ENCODE measurements around the gene ARHGAP21.

Gene ARHGAP21

DNA sequence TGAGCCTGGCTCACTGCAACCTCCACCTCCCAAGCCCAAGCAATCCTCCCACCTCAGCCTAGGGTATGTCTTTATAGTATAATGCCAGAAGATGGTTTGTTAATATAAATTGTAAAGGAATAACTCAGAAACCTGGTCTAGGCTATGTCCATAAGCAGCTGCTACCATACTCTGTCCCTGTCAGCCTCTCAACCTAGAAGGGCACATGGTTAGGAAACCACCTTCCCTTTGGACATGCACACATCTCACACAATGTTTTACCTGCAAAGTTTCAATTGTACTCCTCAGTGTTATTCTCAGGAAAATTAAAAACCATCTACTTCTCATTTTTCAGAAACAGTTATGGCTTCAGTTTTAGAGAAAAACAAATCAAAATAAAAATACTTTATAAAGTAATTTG lies 40.1 kb downstream of the ARHGAP21 start:
- Histone ChIP-seq H3K9me3 (replicated peaks; ENCODE audit: insufficient read depth, low read length) (no peaks in the 10 kb centered on the region), H3K4me1 (ENCODE audit: low read length) (no peaks in the 10 kb centered on the region), H4K20me1 (ENCODE audit: insufficient read depth, low read length) (no peaks in the 10 kb centered on the region), H3K79me2 (ENCODE audit: low read length) (peaks cover 40% of the 10 kb centered on the region), H2AFZ (ENCODE audit: low read length) (no peak overlapping the region), H3K27me3 (replicated peaks; ENCODE audit: insufficient read depth, low read length) (no peaks in the 10 kb centered on the region), H3F3A (ENCODE audit: insufficient read depth, low read length) (no peaks in the 10 kb centered on the region), H3K9ac (ENCODE audit: low read length) (no peak overlapping the region), H3K4me2 (ENCODE audit: low read depth, low read length) (no peak overlapping the region), H3K36me3 (replicated peaks; ENCODE audit: insufficient read depth, low read length) (no peaks in the 10 kb centered on the region), H3K27ac (ENCODE audit: low read length) (no peak overlapping the region), H3K9me2 (replicated peaks; ENCODE audit: insufficient read depth, low read length) (no peaks in the 10 kb centered on the region), H3K4me3 (ENCODE audit: low read length) (no peak overlapping the region)
- DNase-seq, result no peak
- TF ChIP-seq EZH2 (optimal IDR thresholded peaks at IDR 0.05; ENCODE audit: low read depth, low read length) (no peak), EZH2phosphoT487 (IDR thresholded peaks at IDR 0.05; ENCODE audit: low read length) (no peak)
- TF ChIP-seq, protein P1, sequence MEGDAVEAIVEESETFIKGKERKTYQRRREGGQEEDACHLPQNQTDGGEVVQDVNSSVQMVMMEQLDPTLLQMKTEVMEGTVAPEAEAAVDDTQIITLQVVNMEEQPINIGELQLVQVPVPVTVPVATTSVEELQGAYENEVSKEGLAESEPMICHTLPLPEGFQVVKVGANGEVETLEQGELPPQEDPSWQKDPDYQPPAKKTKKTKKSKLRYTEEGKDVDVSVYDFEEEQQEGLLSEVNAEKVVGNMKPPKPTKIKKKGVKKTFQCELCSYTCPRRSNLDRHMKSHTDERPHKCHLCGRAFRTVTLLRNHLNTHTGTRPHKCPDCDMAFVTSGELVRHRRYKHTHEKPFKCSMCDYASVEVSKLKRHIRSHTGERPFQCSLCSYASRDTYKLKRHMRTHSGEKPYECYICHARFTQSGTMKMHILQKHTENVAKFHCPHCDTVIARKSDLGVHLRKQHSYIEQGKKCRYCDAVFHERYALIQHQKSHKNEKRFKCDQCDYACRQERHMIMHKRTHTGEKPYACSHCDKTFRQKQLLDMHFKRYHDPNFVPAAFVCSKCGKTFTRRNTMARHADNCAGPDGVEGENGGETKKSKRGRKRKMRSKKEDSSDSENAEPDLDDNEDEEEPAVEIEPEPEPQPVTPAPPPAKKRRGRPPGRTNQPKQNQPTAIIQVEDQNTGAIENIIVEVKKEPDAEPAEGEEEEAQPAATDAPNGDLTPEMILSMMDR (IDR thresholded peaks at IDR 0.05; ENCODE audit: low read length), result no peak

DNA sequence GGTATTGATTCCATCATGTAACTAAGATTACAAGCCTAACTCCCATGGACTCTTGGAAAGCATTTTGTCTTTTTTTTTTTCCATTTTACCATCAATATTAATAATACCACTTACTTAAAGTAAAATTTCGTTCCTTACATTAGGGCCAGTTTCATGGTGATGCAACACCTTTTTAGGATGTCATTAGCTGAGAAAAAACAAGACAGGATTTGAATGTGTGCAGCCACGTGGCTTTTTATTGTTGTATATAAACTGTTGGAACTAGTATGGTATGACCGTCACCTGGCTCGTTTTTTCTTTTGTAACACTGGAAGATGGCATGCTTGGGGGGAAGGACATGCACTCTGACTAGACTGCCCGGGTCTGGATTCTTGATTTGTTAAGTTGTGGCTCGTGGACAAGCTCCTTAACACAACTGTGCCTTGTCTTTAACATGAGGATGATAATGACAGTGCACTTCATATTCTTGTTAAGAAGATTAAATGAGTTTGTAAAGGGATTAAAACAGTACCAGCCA lies 42.1 kb downstream of the ARHGAP21 start:
- no peaks in the 10 kb centered on the region for H3K36me3 ChIP-seq (replicated peaks; ENCODE audit: insufficient read depth, low read length)
- TF ChIP-seq EZH2 (optimal IDR thresholded peaks at IDR 0.05; ENCODE audit: low read depth, low read length) (no peak), EZH2phosphoT487 (IDR thresholded peaks at IDR 0.05; ENCODE audit: low read length) (no peak)
- TF ChIP-seq, protein P1 (IDR thresholded peaks at IDR 0.05; ENCODE audit: low read length), result no peak

DNA sequence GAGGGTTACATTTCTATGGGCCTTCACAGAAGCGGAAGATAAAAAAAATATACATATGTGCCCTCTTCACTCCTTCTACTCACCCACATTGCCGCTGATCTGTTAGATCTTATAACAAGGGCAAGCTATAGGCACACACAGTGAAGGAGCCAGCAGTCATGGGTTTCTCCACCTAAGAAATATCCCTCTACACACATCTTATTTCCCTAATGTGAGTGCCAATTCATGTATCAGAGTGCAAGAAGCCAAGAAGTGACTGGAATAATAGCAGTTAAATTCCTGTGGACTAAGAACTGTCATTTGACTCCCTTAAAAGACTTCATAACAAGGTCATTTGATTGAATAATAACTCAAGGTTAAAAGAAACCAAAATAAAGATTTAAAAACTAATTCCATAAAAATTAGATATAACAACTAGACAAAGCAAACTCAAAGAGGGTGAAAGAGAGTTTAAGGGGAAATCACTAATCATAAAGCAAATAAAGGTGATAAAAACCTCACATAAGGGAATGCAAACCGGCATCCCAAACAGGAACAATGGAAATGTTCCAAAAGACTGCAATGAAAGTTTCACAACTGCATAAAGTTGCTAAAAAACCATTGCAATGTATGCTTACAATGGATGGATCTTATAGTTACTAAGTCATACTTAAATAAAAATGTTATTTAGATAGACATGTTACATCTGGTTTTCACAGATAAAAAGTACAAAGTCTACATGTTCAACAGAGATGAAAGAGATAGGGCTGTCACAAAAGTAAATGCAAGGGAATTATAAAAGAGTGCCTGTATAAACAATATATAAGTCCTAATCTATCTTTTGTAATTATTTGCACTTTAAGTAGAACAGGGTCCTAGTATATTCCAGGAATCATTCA lies 42.8 kb downstream of the ARHGAP21 start:
- Histone ChIP-seq H3K9ac (ENCODE audit: low read length) (no peak overlapping the region), H3K79me2 (ENCODE audit: low read length) (peaks cover 27% of the 10 kb centered on the region), H3F3A (ENCODE audit: insufficient read depth, low read length) (no peaks in the 10 kb centered on the region), H3K9me2 (replicated peaks; ENCODE audit: insufficient read depth, low read length) (no peaks in the 10 kb centered on the region), H4K20me1 (ENCODE audit: insufficient read depth, low read length) (no peaks in the 10 kb centered on the region), H2AFZ (ENCODE audit: low read length) (no peak overlapping the region), H3K4me3 (ENCODE audit: low read length) (no peak overlapping the region), H3K27me3 (replicated peaks; ENCODE audit: insufficient read depth, low read length) (no peaks in the 10 kb centered on the region), H3K4me2 (ENCODE audit: low read depth, low read length) (no peak overlapping the region), H3K27ac (ENCODE audit: low read length) (no peak overlapping the region), H3K4me1 (ENCODE audit: low read length) (no peaks in the 10 kb centered on the region), H3K9me3 (replicated peaks; ENCODE audit: insufficient read depth, low read length) (no peaks in the 10 kb centered on the region), H3K36me3 (replicated peaks; ENCODE audit: insufficient read depth, low read length) (no peaks in the 10 kb centered on the region)
- TF ChIP-seq EZH2 (optimal IDR thresholded peaks at IDR 0.05; ENCODE audit: low read depth, low read length) (no peak), EZH2phosphoT487 (IDR thresholded peaks at IDR 0.05; ENCODE audit: low read length) (no peak)
- TF ChIP-seq, protein P1 (IDR thresholded peaks at IDR 0.05; ENCODE audit: low read length), result no peak
- no peak for DNase-seq

More for the DNA sequence above, 42.1 kb downstream of the ARHGAP21 start:
- no peak overlapping the region for H3K4me2 ChIP-seq (ENCODE audit: low read depth, low read length)
- no peak overlapping the region for H2AFZ ChIP-seq (ENCODE audit: low read length)
- no peaks in the 10 kb centered on the region for H3F3A ChIP-seq (ENCODE audit: insufficient read depth, low read length)
- H3K9me3 ChIP-seq (replicated peaks; ENCODE audit: insufficient read depth, low read length), result no peaks in the 10 kb centered on the region
- H3K9me2 ChIP-seq (replicated peaks; ENCODE audit: insufficient read depth, low read length), result no peaks in the 10 kb centered on the region
- peaks cover 28% of the 10 kb centered on the region for H3K79me2 ChIP-seq (ENCODE audit: low read length)
- H3K27ac ChIP-seq (ENCODE audit: low read length), result no peak overlapping the region
- no peaks in the 10 kb centered on the region for H3K4me1 ChIP-seq (ENCODE audit: low read length)
- H3K9ac ChIP-seq (ENCODE audit: low read length), result no peak overlapping the region
- no peaks in the 10 kb centered on the region for H4K20me1 ChIP-seq (ENCODE audit: insufficient read depth, low read length)
- no peaks in the 10 kb centered on the region for H3K27me3 ChIP-seq (replicated peaks; ENCODE audit: insufficient read depth, low read length)
- no peak overlapping the region for H3K4me3 ChIP-seq (ENCODE audit: low read length)
- DNase-seq, result no peak

Data from MM.1S (cell line).